A673 (cell line): Measurements from ENCODE around the gene ATRIP.

ENCODE experiments used
- EZH2 ChIP-seq: fragments of 200-600 bp; sonication (generic); IDR thresholded peaks from 2 replicates; pipeline ENCODE4 v1.6.1; 2017; ENCODE audit warnings: borderline replicate concordance, low read depth, mild to moderate bottlenecking, mixed read lengths, antibody characterized with exemption, low read length; ENCODE audit not compliant: poor library complexity, severe bottlenecking
- TF ChIP-seq, protein P1 (sequence below): fragments of 300-800, 200-600 bp; sonication (generic); conservative IDR thresholded peaks from 2 replicates; pipeline ENCODE4 v1.5.1; 2017; ENCODE audit warnings: low read depth, mild to moderate bottlenecking, antibody characterized with exemption, low read length, moderate library complexity, mixed read lengths

- TF ChIP-seq, protein P1, sequence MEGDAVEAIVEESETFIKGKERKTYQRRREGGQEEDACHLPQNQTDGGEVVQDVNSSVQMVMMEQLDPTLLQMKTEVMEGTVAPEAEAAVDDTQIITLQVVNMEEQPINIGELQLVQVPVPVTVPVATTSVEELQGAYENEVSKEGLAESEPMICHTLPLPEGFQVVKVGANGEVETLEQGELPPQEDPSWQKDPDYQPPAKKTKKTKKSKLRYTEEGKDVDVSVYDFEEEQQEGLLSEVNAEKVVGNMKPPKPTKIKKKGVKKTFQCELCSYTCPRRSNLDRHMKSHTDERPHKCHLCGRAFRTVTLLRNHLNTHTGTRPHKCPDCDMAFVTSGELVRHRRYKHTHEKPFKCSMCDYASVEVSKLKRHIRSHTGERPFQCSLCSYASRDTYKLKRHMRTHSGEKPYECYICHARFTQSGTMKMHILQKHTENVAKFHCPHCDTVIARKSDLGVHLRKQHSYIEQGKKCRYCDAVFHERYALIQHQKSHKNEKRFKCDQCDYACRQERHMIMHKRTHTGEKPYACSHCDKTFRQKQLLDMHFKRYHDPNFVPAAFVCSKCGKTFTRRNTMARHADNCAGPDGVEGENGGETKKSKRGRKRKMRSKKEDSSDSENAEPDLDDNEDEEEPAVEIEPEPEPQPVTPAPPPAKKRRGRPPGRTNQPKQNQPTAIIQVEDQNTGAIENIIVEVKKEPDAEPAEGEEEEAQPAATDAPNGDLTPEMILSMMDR = no peak
- TF ChIP-seq EZH2 = no peak
These were observed 48.5 kb upstream of the ATRIP start for GRCh38 chr3:48397767-48398681.
